ENCODE results near the gene ACSL3. TPM values are rescaled to one million over a fixed set of nuclear protein-coding genes. Genes with fewer than 3 reads are reported as not detected.

The ACSL3 gene
- total and polyA plus RNA-seq, 2 donors (not counting 3 experiments of a cell fraction or from before 2014, with no cell fraction given), result 58.7 to 139 TPM

DNA sequence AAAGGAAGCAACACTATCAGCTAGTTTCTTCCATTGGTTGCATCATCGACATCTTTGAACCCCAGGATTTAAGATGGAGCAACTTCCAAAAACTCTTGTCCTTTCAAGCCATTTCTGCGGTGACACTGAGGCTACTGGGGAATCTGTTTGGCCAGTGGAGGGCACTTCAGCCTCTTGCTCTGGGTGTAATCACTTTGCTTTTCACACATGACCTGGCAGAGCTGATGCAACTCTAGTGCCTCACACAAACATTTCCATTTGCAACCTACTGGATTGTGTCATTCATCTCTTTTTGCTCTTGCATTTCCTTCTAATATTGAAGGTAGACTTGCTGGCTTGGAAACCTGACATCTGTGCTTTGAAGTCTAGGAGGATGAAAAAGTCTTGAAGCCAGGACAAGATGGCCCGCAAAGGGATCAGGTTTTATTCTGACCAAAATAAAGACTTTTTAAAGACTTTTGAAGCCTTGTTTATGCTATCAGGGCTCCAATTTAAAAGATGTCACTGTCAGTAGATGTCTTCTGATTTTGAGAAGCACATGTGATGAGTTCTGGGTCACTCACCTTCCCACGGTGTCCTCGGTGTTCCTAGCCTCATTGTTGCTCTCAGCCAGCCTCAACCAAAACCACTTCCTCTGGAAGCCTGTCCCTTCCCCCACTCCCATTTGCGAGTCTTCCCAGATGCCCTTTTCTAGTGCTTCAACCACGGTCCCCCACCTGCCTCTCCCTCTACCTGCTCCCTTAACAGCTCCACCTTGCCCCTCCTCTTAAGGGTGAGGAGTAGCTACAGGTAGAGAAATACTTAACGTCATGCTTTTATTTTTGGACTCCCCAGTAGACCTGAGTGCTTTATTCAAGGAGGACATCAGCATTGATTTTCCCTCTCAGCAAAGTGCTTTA, 121.4 kb downstream of the ACSL3 start:
- H2AFZ ChIP-seq (ENCODE audit: low read depth, low read length), result no peak overlapping the region
- intact Hi-C loops (cut with micrococcal nuclease), result no loop called here
- CTCF ChIA-PET, result interaction anchor here (2.0 to 3.8 kb wide), 2 partner anchors 10 to 119 kb away, joined by 14 to 22 read pairs; no protein-coding TSS in a partner anchor

More for the DNA sequence above, 121.4 kb downstream of the ACSL3 start:
- Histone ChIP-seq H3K79me2 (ENCODE audit: control insufficient read depth, insufficient read depth, low read length) (no peaks in the 10 kb centered on the region), H3K4me1 (ENCODE audit: control insufficient read depth, extremely low read depth, insufficient read depth, low read length) (no peaks in the 10 kb centered on the region), H3K4me3 (replicated peaks in 1 of 3; ENCODE audit: insufficient read depth in 1 of 3, low read depth in 1 of 3, low read length in 3 of 3) (no peak overlapping the region), H3K36me3 (ENCODE audit: control insufficient read depth in 2 of 2, extremely low read depth in 1 of 2, insufficient read depth in 2 of 2, low read length in 2 of 2) (no peaks in the 10 kb centered on the region), H3K9me3 (replicated peaks; ENCODE audit: control insufficient read depth, insufficient read depth, low read length) (no peaks in the 10 kb centered on the region), H4K20me1 (replicated peaks; ENCODE audit: control insufficient read depth, extremely low read depth, insufficient read depth, low read length) (no peaks in the 10 kb centered on the region), H3K4me2 (ENCODE audit: insufficient read depth, low read length) (no peak overlapping the region), H3K27me3 (ENCODE audit: control insufficient read depth in 2 of 2, insufficient read depth in 2 of 2, low read length in 2 of 2) (no peaks in the 10 kb centered on the region), H3K27ac (ENCODE audit: insufficient read depth, low read depth, low read length) (no peak overlapping the region), H3K9ac (replicated peaks; ENCODE audit: extremely low read depth, insufficient read depth, low read length) (no peak overlapping the region), H3K9me1 (replicated peaks; ENCODE audit: control insufficient read depth, extremely low read depth, insufficient read depth, low read length) (no peaks in the 10 kb centered on the region)
- POLR2A ChIA-PET, result no interaction called here
- DNase-seq (ENCODE audit: low read depth, low spot score) (peak; percentile 54), FAIRE-seq (no peak)
- dilution Hi-C loops (cut with MboI; ENCODE audit: extremely low pct_ligation_motif_present, low sequenced_read_pairs), result no loop called here
- BruUV-seq (replicated peaks), result no TSS peak
- TF ChIP-seq GATA2 (IDR thresholded peaks at IDR 0.05; ENCODE audit: insufficient read depth, insufficient read length, low read depth, low read length), result no peak
- TF ChIP-seq JUN (IDR thresholded peaks at IDR 0.05; ENCODE audit: borderline replicate concordance, insufficient read depth, insufficient read length, low read depth), result no peak
- TF ChIP-seq FOS (IDR thresholded peaks at IDR 0.05; ENCODE audit: borderline replicate concordance, insufficient read depth, low read length), result no peak
- TF ChIP-seq, protein P1, sequence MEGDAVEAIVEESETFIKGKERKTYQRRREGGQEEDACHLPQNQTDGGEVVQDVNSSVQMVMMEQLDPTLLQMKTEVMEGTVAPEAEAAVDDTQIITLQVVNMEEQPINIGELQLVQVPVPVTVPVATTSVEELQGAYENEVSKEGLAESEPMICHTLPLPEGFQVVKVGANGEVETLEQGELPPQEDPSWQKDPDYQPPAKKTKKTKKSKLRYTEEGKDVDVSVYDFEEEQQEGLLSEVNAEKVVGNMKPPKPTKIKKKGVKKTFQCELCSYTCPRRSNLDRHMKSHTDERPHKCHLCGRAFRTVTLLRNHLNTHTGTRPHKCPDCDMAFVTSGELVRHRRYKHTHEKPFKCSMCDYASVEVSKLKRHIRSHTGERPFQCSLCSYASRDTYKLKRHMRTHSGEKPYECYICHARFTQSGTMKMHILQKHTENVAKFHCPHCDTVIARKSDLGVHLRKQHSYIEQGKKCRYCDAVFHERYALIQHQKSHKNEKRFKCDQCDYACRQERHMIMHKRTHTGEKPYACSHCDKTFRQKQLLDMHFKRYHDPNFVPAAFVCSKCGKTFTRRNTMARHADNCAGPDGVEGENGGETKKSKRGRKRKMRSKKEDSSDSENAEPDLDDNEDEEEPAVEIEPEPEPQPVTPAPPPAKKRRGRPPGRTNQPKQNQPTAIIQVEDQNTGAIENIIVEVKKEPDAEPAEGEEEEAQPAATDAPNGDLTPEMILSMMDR (IDR thresholded peaks at IDR 0.05; ENCODE audit: extremely low read depth in 1 of 2, insufficient read depth in 1 of 2, low read depth in 1 of 2, low read length in 2 of 2), result peak in 1 of 2 donors; percentile 50
- TF ChIP-seq POLR2AphosphoS5 (IDR thresholded peaks at IDR 0.05; ENCODE audit: insufficient read depth, low read depth, low read length), result no peak

Measured in endothelial cell of umbilical vein (primary cell).